ENCODE results near the gene INPP4B.

INPP4B gene

DNA sequence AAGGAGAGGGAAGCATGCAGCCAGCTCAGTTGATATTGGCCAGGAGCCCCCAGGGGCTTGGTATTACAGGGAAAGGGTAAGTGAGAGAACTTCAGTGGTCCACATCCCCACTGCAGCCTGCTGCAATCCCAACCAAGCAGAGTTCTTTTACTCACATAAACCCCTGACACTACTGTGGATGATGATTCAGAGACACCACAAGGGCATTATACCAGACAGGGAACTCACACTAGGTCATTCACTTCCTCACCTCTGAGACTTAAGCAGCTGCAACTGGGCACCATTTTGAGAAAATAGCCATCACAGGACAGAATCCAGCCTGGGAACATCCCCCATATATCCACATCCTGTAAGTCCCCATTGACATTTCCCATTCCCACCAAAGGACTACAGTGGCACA lies 248.0 kb downstream of the INPP4B start:
- Histone ChIP-seq H2AFZ (ENCODE audit: insufficient read depth, low read length, poor library complexity) (no peak overlapping the region), H3K4me2 (ENCODE audit: low read length) (no peak overlapping the region), H3K4me3 (ENCODE audit: low read depth, low read length) (no peak overlapping the region), H3K4ac (ENCODE audit: low read depth, low read length) (no peak overlapping the region), H3K18ac (ENCODE audit: low read length) (no peak overlapping the region), H3K36me3 (ENCODE audit: control insufficient read depth in 1 of 2, insufficient read depth in 2 of 2, low read length in 2 of 2) (no peaks in the 10 kb centered on the region), H2BK5ac (ENCODE audit: low read depth, low read length, poor library complexity) (no peak overlapping the region), H3K4me1 (ENCODE audit: control insufficient read depth in 1 of 2, insufficient read depth in 2 of 2, low read length in 2 of 2) (no peaks in the 10 kb centered on the region), H3K14ac (ENCODE audit: low read length) (no peak overlapping the region), H2BK12ac (ENCODE audit: low read length) (no peak overlapping the region), H3K27me3 (ENCODE audit: insufficient read depth, low read length) (no peaks in the 10 kb centered on the region), H3K9ac (ENCODE audit: low read length) (no peak overlapping the region), H3K9me3 (ENCODE audit: insufficient read depth, low read depth, low read length) (no peaks in the 10 kb centered on the region), H4K91ac (ENCODE audit: low read depth, low read length) (no peak overlapping the region), H2BK120ac (ENCODE audit: insufficient read depth, low read length, poor library complexity) (no peak overlapping the region), H3K79me2 (ENCODE audit: control insufficient read depth, insufficient read depth, low read length, poor library complexity) (no peaks in the 10 kb centered on the region), H4K8ac (ENCODE audit: low read depth, low read length) (no peak overlapping the region), H3K27ac (ENCODE audit: low read depth, low read length) (no peak overlapping the region), H2AK5ac (ENCODE audit: low read length) (no peak overlapping the region), H4K12ac (ENCODE audit: low read depth, low read length) (no peak overlapping the region), H3K23ac (ENCODE audit: low read length) (no peak overlapping the region), H3K79me1 (ENCODE audit: low read length) (no peaks in the 10 kb centered on the region)
- DNase-seq = no peak

GRCh38 chr4:142596595-142596994 lies 249.5 kb downstream of the INPP4B start:
- Histone ChIP-seq H3K4ac (ENCODE audit: low read depth, low read length) (no peak overlapping the region), H3K23ac (ENCODE audit: low read length) (no peak overlapping the region), H3K79me2 (ENCODE audit: control insufficient read depth, insufficient read depth, low read length, poor library complexity) (no peaks in the 10 kb centered on the region), H3K4me3 (ENCODE audit: low read depth, low read length) (no peak overlapping the region), H2AFZ (ENCODE audit: insufficient read depth, low read length, poor library complexity) (no peak overlapping the region), H2BK120ac (ENCODE audit: insufficient read depth, low read length, poor library complexity) (no peak overlapping the region), H2BK5ac (ENCODE audit: low read depth, low read length, poor library complexity) (no peak overlapping the region), H3K14ac (ENCODE audit: low read length) (no peak overlapping the region), H3K27me3 (ENCODE audit: insufficient read depth, low read length) (no peaks in the 10 kb centered on the region), H4K12ac (ENCODE audit: low read depth, low read length) (no peak overlapping the region), H2AK5ac (ENCODE audit: low read length) (no peak overlapping the region), H3K18ac (ENCODE audit: low read length) (no peak overlapping the region), H3K4me1 (ENCODE audit: control insufficient read depth in 1 of 2, insufficient read depth in 2 of 2, low read length in 2 of 2) (no peaks in the 10 kb centered on the region), H3K36me3 (ENCODE audit: control insufficient read depth in 1 of 2, insufficient read depth in 2 of 2, low read length in 2 of 2) (no peaks in the 10 kb centered on the region), H3K9ac (ENCODE audit: low read length) (no peak overlapping the region), H3K79me1 (ENCODE audit: low read length) (no peaks in the 10 kb centered on the region), H4K8ac (ENCODE audit: low read depth, low read length) (no peak overlapping the region), H3K9me3 (ENCODE audit: insufficient read depth, low read depth, low read length) (no peaks in the 10 kb centered on the region), H3K27ac (ENCODE audit: low read depth, low read length) (no peak overlapping the region), H3K4me2 (ENCODE audit: low read length) (no peak overlapping the region), H4K91ac (ENCODE audit: low read depth, low read length) (no peak overlapping the region), H2BK12ac (ENCODE audit: low read length) (no peak overlapping the region)
- WGBS (ENCODE audit: extremely low coverage, insufficient coverage, insufficient read length) = no CpG with 5 or more reads among the region's 3 CpGs
- no peak for DNase-seq

GRCh38 chr4:142596121-142596520 lies 250.0 kb downstream of the INPP4B start:
- H3K9me3 ChIP-seq (ENCODE audit: insufficient read depth, low read depth, low read length) = no peaks in the 10 kb centered on the region
- DNase-seq = no peak
- no peaks in the 10 kb centered on the region for H3K27me3 ChIP-seq (ENCODE audit: insufficient read depth, low read length)
- H3K9ac ChIP-seq (ENCODE audit: low read length) = no peak overlapping the region
- H4K12ac ChIP-seq (ENCODE audit: low read depth, low read length) = no peak overlapping the region
- H3K18ac ChIP-seq (ENCODE audit: low read length) = no peak overlapping the region
- no peak overlapping the region for H3K4ac ChIP-seq (ENCODE audit: low read depth, low read length)
- no peak overlapping the region for H4K91ac ChIP-seq (ENCODE audit: low read depth, low read length)
- H3K23ac ChIP-seq (ENCODE audit: low read length) = no peak overlapping the region
- no peak overlapping the region for H3K4me3 ChIP-seq (ENCODE audit: low read depth, low read length)
- no peaks in the 10 kb centered on the region for H3K4me1 ChIP-seq (ENCODE audit: control insufficient read depth in 1 of 2, insufficient read depth in 2 of 2, low read length in 2 of 2)
- no peaks in the 10 kb centered on the region for H3K36me3 ChIP-seq (ENCODE audit: control insufficient read depth in 1 of 2, insufficient read depth in 2 of 2, low read length in 2 of 2)
- no peak overlapping the region for H3K4me2 ChIP-seq (ENCODE audit: low read length)
- no peak overlapping the region for H2AK5ac ChIP-seq (ENCODE audit: low read length)
- no peak overlapping the region for H2AFZ ChIP-seq (ENCODE audit: insufficient read depth, low read length, poor library complexity)
- H3K79me2 ChIP-seq (ENCODE audit: control insufficient read depth, insufficient read depth, low read length, poor library complexity) = no peaks in the 10 kb centered on the region
- no peak overlapping the region for H2BK5ac ChIP-seq (ENCODE audit: low read depth, low read length, poor library complexity)
- H3K27ac ChIP-seq (ENCODE audit: low read depth, low read length) = no peak overlapping the region
- H4K8ac ChIP-seq (ENCODE audit: low read depth, low read length) = no peak overlapping the region
- no CpG with 5 or more reads among the region's 2 CpGs for WGBS (ENCODE audit: extremely low coverage, insufficient coverage, insufficient read length)
- H2BK12ac ChIP-seq (ENCODE audit: low read length) = no peak overlapping the region
- no peaks in the 10 kb centered on the region for H3K79me1 ChIP-seq (ENCODE audit: low read length)
- no peak overlapping the region for H2BK120ac ChIP-seq (ENCODE audit: insufficient read depth, low read length, poor library complexity)
- H3K14ac ChIP-seq (ENCODE audit: low read length) = no peak overlapping the region

DNA sequence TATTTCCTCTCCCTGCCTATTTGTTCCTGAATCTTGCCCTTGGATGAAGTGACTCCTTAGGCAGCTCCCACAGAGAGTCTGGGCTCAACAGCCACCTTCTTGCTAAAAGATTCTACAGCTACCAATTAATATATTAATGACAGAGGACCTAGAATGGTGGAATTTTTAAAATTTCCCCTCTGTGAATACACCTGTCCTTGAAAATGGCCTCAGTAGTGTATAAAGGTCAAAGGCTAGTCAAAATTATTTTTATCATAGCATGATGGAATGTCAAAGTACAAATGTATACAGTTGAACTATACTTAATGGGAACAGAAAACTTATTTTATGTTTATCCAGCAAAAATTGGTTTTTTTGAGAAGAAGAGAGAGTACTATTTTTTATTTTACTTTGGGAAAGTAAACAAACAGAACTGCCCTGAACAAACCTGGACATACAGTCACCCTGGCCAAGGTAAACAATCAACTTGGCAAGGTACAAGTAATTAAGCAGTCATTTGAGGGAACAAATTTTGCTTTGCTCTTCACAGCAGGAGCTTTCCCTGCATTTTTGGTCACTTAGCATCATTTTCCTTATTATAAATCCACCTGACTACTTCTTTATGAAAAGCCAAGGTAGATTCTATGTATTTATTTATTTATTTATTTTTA lies 250.8 kb downstream of the INPP4B start:
- no peaks in the 10 kb centered on the region for H3K9me3 ChIP-seq (ENCODE audit: insufficient read depth, low read depth, low read length)
- H2AFZ ChIP-seq (ENCODE audit: insufficient read depth, low read length, poor library complexity) = no peak overlapping the region
- no peaks in the 10 kb centered on the region for H3K79me2 ChIP-seq (ENCODE audit: control insufficient read depth, insufficient read depth, low read length, poor library complexity)
- H4K8ac ChIP-seq (ENCODE audit: low read depth, low read length) = no peak overlapping the region
- H4K12ac ChIP-seq (ENCODE audit: low read depth, low read length) = no peak overlapping the region
- H3K4ac ChIP-seq (ENCODE audit: low read depth, low read length) = no peak overlapping the region
- no peak overlapping the region for H3K27ac ChIP-seq (ENCODE audit: low read depth, low read length)
- H3K9ac ChIP-seq (ENCODE audit: low read length) = no peak overlapping the region
- H3K23ac ChIP-seq (ENCODE audit: low read length) = no peak overlapping the region
- H4K91ac ChIP-seq (ENCODE audit: low read depth, low read length) = no peak overlapping the region
- no peak overlapping the region for H3K4me3 ChIP-seq (ENCODE audit: low read depth, low read length)
- no peak overlapping the region for H2BK12ac ChIP-seq (ENCODE audit: low read length)
- no peaks in the 10 kb centered on the region for H3K36me3 ChIP-seq (ENCODE audit: control insufficient read depth in 1 of 2, insufficient read depth in 2 of 2, low read length in 2 of 2)
- no peak overlapping the region for H3K4me2 ChIP-seq (ENCODE audit: low read length)
- no peak for DNase-seq
- H3K4me1 ChIP-seq (ENCODE audit: control insufficient read depth in 1 of 2, insufficient read depth in 2 of 2, low read length in 2 of 2) = no peaks in the 10 kb centered on the region
- no peak overlapping the region for H2BK5ac ChIP-seq (ENCODE audit: low read depth, low read length, poor library complexity)
- H3K27me3 ChIP-seq (ENCODE audit: insufficient read depth, low read length) = no peaks in the 10 kb centered on the region
- H3K14ac ChIP-seq (ENCODE audit: low read length) = no peak overlapping the region
- no peak overlapping the region for H3K18ac ChIP-seq (ENCODE audit: low read length)
- no peak overlapping the region for H2AK5ac ChIP-seq (ENCODE audit: low read length)
- H2BK120ac ChIP-seq (ENCODE audit: insufficient read depth, low read length, poor library complexity) = no peak overlapping the region
- H3K79me1 ChIP-seq (ENCODE audit: low read length) = no peaks in the 10 kb centered on the region
